Measurements from ENCODE around the gene GLI3.

GLI3 gene

GRCh38 chr7:42075418-42075817 lies 161.6 kb downstream of the GLI3 start:
- H3K36me3 ChIP-seq (ENCODE audit: insufficient read depth, low read length) = no peaks in the 10 kb centered on the region
- TF ChIP-seq EZH2phosphoT487 (IDR thresholded peaks at IDR 0.05; ENCODE audit: borderline replicate concordance) (no peak), CTCF (conservative IDR thresholded peaks at IDR 0.05; ENCODE audit: low read length) (no peak)
- H3K4me2 ChIP-seq (ENCODE audit: low read depth, low read length, poor library complexity, severe bottlenecking) = no peak overlapping the region
- H2AFZ ChIP-seq (ENCODE audit: low read length) = no peak overlapping the region
- no peak overlapping the region for H3K9ac ChIP-seq (ENCODE audit: low read depth, low read length, poor library complexity, severe bottlenecking)
- no peaks in the 10 kb centered on the region for H3K9me3 ChIP-seq (ENCODE audit: insufficient read depth, low read depth, low read length)
- H4K20me1 ChIP-seq (ENCODE audit: insufficient read depth, low read length, poor library complexity, severe bottlenecking) = no peaks in the 10 kb centered on the region
- H3K9me2 ChIP-seq (replicated peaks; ENCODE audit: low read depth, low read length) = no peaks in the 10 kb centered on the region
- H3K79me2 ChIP-seq (ENCODE audit: insufficient read depth, low read length) = no peaks in the 10 kb centered on the region
- no peaks in the 10 kb centered on the region for H3K27me3 ChIP-seq (ENCODE audit: insufficient read depth, low read length, poor library complexity, severe bottlenecking)
- no peaks in the 10 kb centered on the region for H3K4me1 ChIP-seq (ENCODE audit: insufficient read depth, low read length, poor library complexity, severe bottlenecking)
- H3F3A ChIP-seq (ENCODE audit: low read depth) = no peaks in the 10 kb centered on the region
- H3K4me3 ChIP-seq (ENCODE audit: low read length, poor library complexity, severe bottlenecking) = no peak overlapping the region

- H3K4me1 ChIP-seq (ENCODE audit: insufficient read depth, low read length, poor library complexity, severe bottlenecking) = no peaks in the 10 kb centered on the region
Observed at GRCh38 chr7:42074076-42074475, 162.9 kb downstream of the GLI3 start.

GRCh38 chr7:42071372-42072261 lies 165.4 kb downstream of the GLI3 start:
- Histone ChIP-seq H4K20me1 (ENCODE audit: insufficient read depth, low read length, poor library complexity, severe bottlenecking) (no peaks in the 10 kb centered on the region), H3K9me3 (ENCODE audit: insufficient read depth, low read depth, low read length) (no peaks in the 10 kb centered on the region), H3K9me2 (replicated peaks; ENCODE audit: low read depth, low read length) (no peaks in the 10 kb centered on the region), H3K79me2 (ENCODE audit: insufficient read depth, low read length) (no peaks in the 10 kb centered on the region), H3K9ac (ENCODE audit: low read depth, low read length, poor library complexity, severe bottlenecking) (no peak overlapping the region), H3K36me3 (ENCODE audit: insufficient read depth, low read length) (no peaks in the 10 kb centered on the region), H3F3A (ENCODE audit: low read depth) (no peaks in the 10 kb centered on the region), H3K4me2 (ENCODE audit: low read depth, low read length, poor library complexity, severe bottlenecking) (no peak overlapping the region), H3K27me3 (ENCODE audit: insufficient read depth, low read length, poor library complexity, severe bottlenecking) (no peaks in the 10 kb centered on the region), H3K4me1 (ENCODE audit: insufficient read depth, low read length, poor library complexity, severe bottlenecking) (no peaks in the 10 kb centered on the region), H2AFZ (ENCODE audit: low read length) (no peak overlapping the region), H3K4me3 (ENCODE audit: low read length, poor library complexity, severe bottlenecking) (no peak overlapping the region)
- TF ChIP-seq CTCF (conservative IDR thresholded peaks at IDR 0.05; ENCODE audit: low read length) (no peak), EZH2phosphoT487 (IDR thresholded peaks at IDR 0.05; ENCODE audit: borderline replicate concordance) (no peak)

More at GRCh38 chr7:42074076-42074475, 162.9 kb downstream of the GLI3 start:
- Histone ChIP-seq H3K9me3 (ENCODE audit: insufficient read depth, low read depth, low read length) (no peaks in the 10 kb centered on the region), H3K79me2 (ENCODE audit: insufficient read depth, low read length) (no peaks in the 10 kb centered on the region), H3F3A (ENCODE audit: low read depth) (no peaks in the 10 kb centered on the region), H3K9ac (ENCODE audit: low read depth, low read length, poor library complexity, severe bottlenecking) (no peak overlapping the region), H3K27me3 (ENCODE audit: insufficient read depth, low read length, poor library complexity, severe bottlenecking) (no peaks in the 10 kb centered on the region), H3K9me2 (replicated peaks; ENCODE audit: low read depth, low read length) (no peaks in the 10 kb centered on the region), H3K4me2 (ENCODE audit: low read depth, low read length, poor library complexity, severe bottlenecking) (no peak overlapping the region), H4K20me1 (ENCODE audit: insufficient read depth, low read length, poor library complexity, severe bottlenecking) (no peaks in the 10 kb centered on the region), H3K36me3 (ENCODE audit: insufficient read depth, low read length) (no peaks in the 10 kb centered on the region), H2AFZ (ENCODE audit: low read length) (no peak overlapping the region), H3K4me3 (ENCODE audit: low read length, poor library complexity, severe bottlenecking) (no peak overlapping the region)
- TF ChIP-seq CTCF (conservative IDR thresholded peaks at IDR 0.05; ENCODE audit: low read length) (no peak), EZH2phosphoT487 (IDR thresholded peaks at IDR 0.05; ENCODE audit: borderline replicate concordance) (no peak)

Measured in Loucy (cell line).